ENCODE results near the gene LAPTM5.

DNA sequence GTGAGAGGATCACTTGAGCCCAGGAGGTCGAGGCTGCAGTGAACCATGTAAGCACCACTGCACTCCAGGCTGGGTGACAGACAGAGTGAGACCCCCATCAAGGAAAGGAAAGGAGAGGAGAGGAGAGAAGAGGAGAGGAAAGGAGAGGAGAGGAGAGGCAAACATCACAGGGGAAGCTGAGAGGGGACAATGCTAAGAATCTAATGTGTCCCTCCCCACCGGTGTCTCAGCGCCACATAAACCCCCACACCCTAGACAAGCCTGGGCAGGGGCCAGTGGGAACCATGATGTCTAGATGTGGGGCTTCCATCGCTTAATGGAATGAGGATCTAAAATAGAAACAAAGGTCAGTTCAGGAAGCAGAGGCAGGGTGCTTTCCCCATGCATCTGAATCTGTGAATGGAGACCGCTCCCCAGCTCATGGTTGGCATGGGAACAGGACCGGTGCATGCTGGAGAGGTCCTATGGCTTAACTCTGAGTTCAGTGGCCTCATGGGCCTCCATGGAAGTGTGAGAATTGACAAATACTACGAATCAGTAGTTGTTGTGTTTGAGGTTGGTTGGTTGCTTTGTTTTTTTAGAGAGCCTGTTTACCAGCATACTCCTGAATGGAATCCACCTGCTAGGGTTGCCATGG is 16.3 kb upstream of the LAPTM5 start:
- TF ChIP-seq, protein P1, sequence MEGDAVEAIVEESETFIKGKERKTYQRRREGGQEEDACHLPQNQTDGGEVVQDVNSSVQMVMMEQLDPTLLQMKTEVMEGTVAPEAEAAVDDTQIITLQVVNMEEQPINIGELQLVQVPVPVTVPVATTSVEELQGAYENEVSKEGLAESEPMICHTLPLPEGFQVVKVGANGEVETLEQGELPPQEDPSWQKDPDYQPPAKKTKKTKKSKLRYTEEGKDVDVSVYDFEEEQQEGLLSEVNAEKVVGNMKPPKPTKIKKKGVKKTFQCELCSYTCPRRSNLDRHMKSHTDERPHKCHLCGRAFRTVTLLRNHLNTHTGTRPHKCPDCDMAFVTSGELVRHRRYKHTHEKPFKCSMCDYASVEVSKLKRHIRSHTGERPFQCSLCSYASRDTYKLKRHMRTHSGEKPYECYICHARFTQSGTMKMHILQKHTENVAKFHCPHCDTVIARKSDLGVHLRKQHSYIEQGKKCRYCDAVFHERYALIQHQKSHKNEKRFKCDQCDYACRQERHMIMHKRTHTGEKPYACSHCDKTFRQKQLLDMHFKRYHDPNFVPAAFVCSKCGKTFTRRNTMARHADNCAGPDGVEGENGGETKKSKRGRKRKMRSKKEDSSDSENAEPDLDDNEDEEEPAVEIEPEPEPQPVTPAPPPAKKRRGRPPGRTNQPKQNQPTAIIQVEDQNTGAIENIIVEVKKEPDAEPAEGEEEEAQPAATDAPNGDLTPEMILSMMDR (IDR thresholded peaks at IDR 0.05), result no peak
- no peak for TF ChIP-seq POLR2A (IDR thresholded peaks at IDR 0.05)
- no peak for TF ChIP-seq POLR2AphosphoS5 (IDR thresholded peaks at IDR 0.05; ENCODE audit: insufficient read depth in 1 of 2, low read depth in 1 of 2)

Measured in vagina (tissue), 2 donors.